Eye (tissue), 1 donor: Measurements from ENCODE around the gene VPS51.
"Not testable (repeated sequence)": the region's sequence is repeated elsewhere in the genome, so short reads cannot be mapped to it uniquely, and the experiment has no call there.

ENCODE experiments used
- DNase-seq: peaks from one replicate; pipeline ENCODE4 v3.0.0-alpha.2; 2015

VPS51 gene

DNA sequence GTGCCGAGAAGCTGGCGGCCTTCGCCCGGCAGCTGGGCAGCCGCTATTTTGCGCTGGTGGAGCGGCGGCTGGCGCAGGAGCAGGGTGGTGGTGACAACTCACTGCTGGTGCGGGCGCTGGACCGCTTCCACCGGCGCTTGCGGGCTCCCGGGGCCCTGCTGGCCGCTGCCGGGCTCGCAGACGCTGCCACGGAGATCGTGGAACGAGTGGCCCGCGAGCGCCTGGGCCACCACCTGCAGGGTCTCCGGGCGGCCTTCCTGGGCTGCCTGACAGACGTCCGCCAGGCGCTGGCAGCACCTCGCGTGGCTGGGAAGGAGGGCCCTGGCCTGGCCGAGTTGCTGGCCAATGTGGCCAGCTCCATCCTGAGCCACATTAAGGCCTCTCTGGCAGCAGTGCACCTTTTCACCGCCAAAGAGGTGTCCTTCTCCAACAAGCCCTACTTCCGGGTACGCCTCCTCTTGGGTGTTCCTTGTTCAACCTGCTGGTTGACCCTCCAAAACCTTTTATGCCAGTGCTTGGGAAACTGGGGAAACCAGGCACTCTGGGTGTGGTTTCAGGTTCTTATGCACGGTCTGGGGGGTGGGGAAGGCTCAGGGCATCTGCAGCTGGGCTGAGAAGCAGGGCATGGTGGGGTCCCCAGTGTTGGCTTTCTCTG is 12.6 kb downstream of the VPS51 start:
- DNase-seq, result no peak

DNA sequence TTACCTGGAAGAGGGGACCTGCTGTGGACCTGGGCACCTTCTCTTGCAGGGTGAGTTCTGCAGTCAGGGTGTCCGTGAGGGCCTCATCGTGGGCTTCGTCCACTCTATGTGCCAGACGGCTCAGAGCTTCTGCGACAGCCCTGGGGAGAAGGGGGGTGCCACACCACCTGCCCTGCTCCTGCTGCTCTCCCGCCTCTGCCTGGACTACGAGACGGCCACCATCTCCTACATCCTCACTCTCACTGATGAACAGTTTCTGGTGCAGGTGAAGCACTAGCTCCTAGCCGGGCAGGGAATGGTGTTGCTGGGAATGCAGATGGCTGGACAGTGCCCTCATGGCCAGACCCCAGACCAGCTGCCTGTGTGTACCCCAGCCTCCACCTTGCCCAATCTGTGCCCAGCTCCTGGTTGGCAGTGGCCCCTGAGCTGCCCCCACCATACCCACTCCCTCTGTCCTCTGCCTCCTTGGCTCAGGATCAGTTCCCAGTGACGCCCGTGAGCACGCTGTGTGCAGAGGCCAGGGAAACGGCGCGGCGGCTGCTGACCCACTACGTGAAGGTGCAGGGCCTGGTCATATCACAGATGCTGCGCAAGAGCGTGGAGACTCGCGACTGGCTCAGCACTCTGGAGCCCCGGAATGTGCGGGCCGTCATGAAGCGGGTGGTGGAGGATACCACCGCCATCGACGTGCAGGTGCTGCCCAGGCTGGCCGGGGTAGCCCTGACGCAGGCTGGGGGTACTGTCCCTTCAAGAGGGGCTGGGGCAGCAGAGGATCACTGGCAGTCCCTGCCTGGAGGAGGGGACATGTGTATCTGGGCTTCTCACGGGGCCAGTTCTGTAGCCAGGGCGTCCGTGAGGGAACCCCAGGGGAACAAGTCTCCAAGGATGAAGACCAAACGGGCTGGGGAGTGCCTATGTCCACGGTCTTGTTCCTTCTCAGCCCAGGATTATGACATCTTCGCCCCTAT is 13.5 kb downstream of the VPS51 start:
- DNase-seq, result no peak

DNA sequence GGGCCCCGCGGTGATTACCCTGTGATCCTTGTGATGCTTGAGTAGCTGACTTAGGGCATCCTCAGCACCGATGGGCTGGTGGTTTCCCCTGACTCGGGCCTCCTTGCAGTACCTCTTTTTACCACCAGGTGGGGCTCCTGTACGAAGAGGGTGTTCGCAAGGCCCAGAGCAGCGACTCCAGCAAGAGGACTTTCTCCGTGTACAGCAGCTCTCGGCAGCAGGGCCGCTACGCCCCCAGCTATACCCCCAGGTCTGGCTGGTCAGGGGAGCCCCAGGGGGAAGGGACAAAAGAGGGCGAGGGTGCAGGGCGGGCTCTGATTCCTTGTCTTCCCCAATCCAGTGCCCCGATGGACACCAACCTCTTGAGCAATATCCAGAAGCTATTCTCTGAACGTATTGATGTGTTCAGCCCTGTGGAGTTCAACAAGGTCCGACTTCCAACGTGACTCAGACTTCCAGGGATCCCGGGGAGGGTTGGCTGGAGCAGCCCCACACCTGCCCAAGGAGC is 14.4 kb downstream of the VPS51 start:
- peak; percentile 97 for DNase-seq

DNA sequence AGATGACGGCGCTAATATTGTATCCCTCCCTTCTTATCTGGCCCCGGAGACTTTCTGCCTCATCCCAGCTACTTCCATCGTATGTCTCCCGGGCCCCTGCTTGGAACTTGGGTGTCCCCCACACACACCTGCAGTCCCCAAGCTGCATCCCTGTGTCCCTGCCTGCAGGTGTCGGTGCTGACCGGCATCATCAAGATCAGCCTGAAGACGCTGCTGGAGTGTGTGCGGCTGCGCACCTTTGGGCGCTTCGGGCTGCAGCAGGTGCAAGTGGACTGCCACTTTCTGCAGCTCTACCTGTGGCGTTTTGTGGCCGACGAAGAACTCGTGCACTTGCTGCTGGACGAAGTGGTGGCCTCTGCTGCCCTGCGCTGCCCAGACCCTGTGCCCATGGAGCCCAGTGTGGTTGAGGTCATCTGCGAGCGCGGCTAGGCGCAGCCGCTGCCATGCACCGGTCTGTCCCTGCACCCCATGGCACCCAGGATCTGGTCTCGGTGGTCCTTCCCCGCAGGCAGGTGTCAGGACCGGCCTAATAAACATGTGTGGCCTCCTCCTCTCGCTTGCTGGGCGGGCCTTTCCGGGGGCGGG is 15.2 kb downstream of the VPS51 start:
- no peak for DNase-seq

DNA sequence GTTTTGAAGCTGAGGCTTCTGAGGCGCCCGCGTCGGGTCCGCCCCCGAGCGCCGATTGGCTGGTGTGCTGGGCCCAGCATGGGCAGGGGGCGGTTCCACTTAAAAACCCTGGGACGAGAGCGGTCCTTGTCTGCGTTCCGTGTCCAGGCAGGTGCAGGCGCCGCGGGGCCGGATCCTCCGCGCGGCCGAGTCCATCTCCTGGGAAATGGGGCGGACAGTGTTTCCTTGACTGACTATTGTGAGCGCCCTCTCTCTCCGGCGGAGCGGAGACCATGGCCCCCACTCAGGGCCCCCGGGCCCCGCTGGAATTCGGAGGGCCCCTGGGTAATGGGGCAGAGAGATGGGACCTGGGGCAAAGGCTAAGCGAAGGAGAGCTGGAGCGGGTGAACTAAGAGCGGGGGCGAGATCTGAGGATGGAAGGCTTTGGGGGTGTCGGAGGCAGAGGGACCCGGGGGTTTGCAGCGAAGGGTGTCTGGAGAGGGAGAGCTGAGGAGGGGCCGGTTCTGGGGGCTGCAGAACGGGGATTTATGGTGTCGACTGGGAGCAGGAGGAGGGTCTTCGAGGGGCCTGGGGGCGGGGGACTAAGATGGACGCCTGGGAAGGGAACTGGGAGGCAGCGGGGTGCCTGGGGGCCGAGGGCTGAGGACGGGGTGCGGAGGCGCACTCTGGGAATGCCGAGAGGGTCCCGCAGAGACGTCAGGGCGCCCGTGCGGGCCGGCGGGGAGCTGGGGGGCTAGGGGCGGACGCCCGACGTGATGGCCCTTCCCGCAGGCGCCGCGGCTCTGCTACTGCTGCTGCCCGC is 15.9 kb downstream of the VPS51 start, which contains the start of gene TM7SF2:
TSS of gene TM7SF2 (plus strand) at position 129 of the 802 bp plus-strand sequence. CDS start at position 273, 144 bp downstream.
- peak; percentile 97 for DNase-seq

DNA sequence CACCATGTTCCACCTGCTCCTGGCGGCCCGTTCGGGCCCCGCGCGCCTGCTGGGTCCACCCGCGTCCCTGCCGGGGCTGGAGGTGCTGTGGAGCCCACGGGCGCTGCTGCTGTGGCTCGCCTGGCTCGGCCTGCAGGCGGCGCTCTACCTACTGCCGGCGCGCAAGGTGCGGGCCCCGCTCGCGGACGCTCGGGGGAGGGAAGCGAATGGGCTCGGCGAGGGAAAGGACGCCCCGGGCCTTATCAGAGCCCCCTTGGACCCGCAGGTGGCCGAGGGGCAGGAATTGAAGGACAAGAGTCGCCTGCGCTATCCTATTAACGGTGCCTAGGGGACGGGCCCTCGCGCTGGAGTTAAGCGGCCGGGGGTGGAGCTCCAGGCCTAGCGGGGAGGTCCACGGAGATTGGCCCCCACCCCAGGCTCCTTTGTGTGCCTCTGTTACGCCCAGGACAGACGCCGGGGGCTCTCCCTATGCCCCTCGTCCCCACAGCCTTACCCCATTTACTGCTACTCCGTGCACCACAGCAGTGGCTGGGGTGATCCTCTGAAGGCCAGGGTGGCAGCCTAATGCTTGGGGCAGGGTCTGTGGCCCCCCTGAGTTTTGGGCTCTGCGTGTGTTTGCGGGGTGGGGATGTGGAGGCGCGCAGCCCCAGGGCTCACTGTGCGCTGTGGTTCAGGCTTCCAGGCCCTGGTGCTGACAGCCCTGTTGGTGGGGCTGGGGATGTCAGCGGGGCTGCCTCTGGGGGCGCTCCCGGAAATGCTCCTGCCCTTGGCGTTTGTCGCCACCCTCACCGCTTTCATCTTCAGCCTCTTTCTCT is 16.7 kb downstream of the VPS51 start:
- DNase-seq, result peak; percentile 82

DNA sequence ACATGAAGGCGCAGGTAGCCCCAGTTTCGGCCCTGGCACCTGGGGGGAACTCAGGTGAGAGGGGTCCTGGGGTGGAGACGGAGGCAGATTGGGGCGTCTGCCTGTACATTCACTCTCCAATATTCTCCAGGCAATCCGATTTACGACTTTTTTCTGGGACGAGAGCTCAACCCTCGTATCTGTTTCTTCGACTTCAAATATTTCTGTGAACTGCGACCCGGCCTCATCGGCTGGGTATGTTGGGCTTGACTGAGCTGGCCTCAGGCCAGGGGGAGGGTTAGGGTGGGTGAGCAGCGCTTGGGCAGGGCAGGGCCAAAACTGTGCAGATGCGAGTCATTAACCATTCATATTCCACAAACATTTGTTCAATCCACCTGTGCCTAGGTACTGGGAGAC is 17.3 kb downstream of the VPS51 start:
- DNase-seq, result no peak

DNA sequence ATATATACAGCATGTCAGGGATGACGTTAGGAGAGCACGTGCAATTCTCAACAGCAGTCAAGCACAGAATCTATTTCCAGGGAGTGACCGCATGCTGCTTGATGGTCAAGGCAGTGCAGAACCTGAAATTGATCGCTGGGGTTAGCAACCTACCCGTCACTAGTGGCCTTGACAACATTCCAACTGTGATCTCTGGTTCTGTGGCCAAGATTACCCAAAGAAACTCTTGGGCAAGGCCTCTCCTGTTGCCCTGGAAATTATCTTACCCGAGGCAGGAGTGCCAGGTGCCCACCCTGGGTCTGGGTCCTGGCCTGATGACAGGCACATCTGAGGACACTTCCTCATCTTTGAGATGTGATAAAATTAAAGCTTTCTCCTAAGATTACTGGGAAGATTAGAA is 17.8 kb downstream of the VPS51 start:
- no peak for DNase-seq

DNA sequence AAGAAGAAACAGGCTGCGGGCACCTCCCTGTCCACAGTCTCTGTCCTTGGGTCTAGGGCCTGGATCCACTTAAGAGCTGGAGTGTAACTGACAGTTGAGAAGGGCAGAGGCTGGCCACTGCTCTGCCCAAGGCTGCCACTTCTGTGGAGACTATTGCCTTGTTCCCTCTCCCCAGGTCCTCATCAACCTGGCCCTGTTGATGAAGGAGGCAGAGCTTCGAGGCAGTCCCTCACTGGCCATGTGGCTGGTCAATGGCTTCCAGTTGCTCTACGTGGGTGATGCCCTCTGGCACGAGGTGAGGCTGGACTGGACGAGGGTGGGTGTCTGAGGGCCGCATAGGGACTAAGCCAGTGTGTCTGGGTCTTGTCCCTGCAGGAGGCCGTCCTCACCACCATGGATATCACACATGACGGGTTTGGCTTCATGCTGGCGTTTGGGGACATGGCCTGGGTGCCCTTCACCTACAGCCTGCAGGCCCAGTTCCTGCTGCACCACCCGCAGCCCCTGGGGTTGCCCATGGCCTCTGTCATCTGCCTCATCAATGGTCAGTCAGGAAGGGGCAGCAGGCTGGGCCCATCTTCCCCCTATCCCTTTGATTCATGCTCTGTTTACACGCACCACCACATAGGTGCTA is 18.6 kb downstream of the VPS51 start:
- no peak for DNase-seq

DNA sequence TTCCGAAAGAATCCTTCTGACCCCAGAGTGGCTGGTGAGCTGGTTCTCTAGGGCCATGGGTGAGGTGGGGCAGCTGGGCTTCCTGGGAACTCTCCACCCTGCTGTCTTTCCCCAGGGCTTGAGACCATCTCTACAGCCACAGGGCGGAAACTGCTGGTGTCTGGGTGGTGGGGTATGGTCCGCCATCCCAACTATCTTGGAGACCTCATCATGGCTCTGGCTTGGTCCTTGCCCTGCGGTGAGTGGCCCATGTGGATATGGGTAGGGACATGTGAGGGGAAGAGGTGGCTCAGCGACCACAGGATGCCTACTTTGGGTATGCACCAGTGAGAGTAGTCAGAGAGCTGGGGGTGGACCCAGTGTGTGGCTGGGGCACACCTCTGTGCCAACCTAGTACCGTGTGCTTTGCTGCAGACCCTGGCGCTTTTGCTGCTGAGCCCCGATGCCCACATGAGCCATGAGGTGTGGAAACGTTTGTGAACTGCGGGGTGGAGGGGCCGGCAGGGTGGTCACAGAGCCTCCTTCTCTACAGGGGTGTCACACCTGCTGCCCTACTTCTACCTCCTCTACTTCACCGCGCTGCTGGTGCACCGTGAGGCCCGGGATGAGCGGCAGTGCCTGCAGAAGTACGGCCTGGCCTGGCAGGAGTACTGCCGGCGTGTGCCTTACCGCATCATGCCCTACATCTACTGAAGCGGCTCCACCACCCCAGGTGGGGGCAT is 19.5 kb downstream of the VPS51 start:
- no peak for DNase-seq

DNA sequence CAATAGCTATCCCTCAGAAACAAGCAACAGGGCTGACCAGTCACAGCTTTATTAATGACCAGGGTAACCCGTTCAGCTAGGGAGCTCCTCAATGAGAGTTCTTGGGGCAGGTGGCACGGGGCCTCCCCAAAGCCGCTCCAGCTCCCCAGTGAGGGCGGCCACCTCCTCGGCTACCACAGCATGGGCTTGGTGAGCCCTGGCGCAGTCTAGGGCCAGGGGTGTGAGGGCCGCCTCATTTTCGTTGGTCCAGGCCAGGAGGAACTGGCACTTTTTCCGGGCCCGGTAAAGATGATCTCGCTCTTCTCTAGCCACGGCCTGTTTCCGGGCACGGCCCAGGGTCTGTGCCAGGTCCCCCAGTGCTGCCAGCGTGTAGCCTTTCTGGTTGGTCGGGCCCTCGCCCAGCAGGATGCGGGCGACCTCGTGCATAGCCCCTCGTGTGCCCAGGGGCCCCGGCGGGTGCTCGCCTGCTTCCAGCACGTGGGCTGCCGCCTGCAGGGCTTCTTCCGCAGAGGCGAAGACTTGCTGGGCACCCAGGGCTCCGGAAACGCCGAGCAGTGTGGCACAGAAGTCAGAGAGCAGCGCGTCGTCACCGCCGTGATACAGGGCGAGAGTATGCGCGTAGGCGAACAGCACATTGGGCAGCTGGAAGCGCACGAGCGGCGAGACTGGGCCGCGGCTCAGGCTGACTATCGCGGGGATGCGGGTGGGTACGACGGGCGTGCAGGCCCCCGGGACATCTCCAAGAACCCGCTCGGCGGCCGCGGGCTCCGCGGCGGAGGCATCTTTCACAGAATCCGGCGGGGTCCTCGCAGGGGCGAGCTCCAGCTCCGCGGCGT is 20.6 kb downstream of the VPS51 start:
- no peak for DNase-seq

DNA sequence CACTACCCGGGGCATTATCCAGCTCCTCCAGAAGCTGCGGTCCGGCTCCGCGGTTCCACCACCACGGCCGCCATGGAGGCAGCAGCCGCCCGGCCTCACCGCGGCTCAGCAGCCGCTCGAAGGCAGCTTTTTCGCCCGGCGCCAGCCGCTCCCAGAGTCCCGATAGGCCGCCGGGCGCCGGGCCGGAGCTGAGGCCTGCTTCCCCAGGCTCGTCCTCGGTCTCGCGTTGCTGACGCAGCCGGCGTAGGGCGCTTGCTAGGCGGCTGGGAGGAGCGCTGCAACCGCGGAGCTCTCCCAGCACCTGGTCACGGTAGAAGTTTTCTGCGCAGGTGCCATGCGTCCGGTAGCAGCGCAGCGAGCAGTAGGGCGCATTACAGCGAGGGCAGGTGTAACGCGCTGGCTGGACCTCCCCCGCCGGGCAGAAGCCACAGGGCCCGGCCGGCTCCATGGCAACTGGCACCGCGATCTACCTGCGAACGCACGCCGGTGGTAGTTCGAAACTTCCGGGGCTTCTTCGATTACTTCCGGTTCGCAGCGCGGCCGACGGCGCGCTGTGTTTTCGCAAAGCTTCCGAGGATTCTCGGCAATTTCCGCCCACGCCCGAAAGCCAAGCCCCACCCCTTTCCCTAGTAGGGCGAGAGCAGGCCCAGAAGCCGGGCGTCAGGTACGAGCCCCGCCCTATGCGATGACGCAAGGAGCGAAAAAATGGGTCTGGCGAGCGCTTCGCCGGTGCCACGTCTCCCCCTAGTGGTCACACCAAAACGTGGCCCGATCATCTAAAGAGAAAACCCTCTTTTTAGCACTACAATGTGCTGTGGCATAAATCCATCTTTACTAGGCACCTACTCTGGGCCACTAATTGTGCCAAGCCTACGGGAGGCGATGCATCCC is 21.4 kb downstream of the VPS51 start, which contains the start of gene ZNHIT2:
TSS of gene ZNHIT2 (minus strand) at position 496 of the 891 bp plus-strand sequence. CDS start at position 448, 48 bp downstream.
- DNase-seq, result peak; percentile 100

DNA sequence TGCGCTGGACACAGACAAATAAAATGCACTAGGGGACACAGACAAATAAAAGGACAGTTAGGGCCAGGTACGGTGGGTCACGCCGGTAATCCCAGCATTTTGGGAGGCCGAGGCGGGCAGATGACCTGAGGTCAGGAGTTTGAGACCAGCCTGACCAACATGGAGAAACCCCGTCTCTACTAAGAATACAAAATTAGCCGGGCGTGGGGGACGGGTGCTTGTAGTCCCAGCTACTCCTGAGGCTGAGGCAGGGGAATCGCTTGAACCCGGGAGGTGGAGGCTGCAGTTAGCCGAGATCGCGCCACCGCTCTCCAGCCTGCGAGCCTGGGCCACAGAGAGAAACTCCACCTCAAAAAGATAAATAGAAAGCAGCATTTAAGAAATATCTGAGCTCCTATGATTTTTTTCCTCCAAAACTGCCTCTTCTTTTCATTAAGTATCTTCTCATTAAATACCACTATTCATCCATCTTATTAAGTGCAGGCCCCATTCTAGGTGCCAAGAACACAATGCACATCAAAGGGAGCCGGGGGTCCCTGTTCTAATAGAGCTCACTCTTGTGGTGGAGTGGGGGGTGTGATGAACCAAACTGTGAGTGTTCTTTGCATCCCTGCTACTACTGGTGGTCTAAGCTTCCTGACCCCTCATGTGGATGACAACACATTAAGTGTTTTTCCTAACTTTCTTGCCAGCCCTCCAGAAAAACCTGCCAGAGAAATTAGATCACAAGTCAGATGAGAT is 22.3 kb downstream of the VPS51 start:
- no peak for DNase-seq

DNA sequence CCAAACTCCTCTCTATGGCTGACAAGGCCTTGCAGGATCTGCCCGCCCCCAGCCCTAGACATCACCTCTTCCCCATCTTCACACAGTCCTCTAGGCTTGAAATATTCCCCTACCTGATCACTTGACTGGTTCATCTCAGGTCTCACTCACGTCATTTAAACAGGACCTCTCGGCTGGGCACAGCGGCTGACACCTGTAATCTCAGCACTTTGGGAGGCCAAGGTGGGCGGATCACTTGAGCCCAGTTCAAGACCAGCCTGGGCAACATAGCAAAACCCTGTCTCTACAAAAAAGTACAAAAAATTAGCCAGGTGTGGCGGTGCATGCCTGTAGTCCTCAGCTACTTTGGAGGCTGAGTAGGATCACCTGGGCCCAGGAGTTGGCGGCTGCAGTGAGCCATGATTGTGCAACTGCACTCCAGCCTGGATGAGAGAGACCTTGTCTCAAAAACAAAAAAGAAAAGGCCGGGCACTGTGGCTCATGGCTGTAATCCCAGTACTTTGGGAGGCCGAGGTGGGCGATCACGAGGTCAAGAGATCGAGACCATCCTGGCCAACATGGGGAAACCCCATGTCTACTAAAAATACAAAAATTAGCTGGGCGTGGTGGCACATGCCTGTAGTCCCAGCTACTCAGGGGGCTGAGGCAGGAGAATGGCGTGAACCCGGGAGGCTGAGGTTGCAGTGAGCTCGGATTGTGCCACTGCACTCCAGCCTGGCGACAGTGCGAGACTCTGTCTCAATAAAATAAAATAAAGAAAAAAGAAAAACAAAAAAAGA is 23.1 kb downstream of the VPS51 start:
- not testable (repeated sequence) for DNase-seq

DNA sequence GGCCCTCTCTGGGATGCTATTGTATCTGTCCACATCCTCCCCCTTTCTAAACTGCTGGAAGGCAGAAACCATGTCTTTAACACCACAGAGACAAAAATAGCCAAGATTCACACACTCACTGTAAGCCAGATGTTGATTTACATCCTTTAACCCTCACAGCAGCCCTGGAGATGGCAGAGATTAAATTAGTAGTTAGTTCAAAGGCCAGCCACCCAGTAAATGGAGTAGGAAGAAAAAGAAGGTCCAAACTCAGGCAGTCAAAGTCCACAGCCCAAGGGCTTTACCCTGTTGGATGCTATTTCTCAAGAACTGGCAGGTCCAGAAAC is 23.6 kb downstream of the VPS51 start:
- DNase-seq, result no peak

DNA sequence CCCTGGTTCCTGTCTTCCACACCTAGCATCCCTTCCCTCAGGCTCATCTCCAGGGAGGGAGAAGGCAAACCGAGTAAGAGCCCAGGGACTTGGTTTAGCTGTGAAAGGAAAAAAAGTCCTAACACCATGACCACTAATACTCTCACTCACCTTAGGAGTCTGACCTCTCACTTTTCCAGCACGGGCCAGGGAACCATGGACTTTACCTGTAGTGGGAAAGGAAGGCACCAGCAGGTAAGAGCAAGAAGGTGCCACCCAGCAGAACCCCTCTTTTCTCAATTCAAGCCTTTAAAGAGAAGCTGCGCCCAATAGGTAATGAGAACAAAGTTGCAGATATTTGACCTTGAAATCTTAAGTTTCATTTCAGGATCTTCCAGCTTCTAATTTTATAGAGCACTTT is 24.8 kb downstream of the VPS51 start:
- DNase-seq, result no peak

DNA sequence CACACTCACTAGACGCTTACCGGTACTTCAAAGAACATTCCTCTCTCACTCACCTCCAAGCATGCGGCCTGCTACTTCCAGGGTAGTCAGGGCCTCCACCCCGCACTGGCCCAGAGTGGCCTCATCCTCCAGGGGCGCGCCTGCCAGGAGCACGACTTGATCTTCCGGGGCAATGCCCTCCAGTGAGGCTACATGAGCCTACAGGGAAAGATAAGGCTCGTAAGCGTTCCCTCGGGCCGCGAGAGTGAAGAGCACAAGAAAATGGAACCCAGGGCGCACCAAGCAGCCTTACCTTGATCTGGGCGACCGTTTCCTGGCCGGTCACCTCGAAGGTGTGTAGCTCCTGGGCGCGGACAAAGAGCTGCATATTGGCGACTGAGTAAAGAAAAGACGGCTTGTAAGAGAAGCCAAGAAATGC is 25.4 kb downstream of the VPS51 start:
- DNase-seq, result peak; percentile 26
